Spleen (tissue), 11 donors: ENCODE results near the gene SIGLEC1. TPM values are rescaled to one million over a fixed set of nuclear protein-coding genes. Genes with fewer than 3 reads are reported as not detected.

ENCODE experiments used
- DNase-seq: peaks from one replicate; pipeline ENCODE4 v3.0.0-alpha.2; 2020
- H3K27ac ChIP-seq, 8 donors: fragments of 200-600 bp; sonication (generic) in 7 of 8; 1 replicate in 4 of 8; 2 replicates in 4 of 8; pipeline versions ENCODE4 v1.5.0 to v1.8.0; 2016 to 2021; ENCODE audit warnings: inconsistent platforms in 4 of 8, mild to moderate bottlenecking in 4 of 8, moderate library complexity in 1 of 8
- H3K27me3 ChIP-seq, 7 donors: fragments of 200-600 bp; sonication (generic) in 6 of 7; replicated peaks in 1 of 7; 1 replicate in 4 of 7; 2 replicates in 3 of 7; pipeline versions ENCODE4 v1.5.0 to v1.8.0; 2016 to 2021; ENCODE audit warnings: inconsistent platforms in 3 of 7, mild to moderate bottlenecking in 1 of 7
- H3K36me3 ChIP-seq, 6 donors: fragments of 200-600 bp; sonication (generic) in 5 of 6; 1 replicate in 4 of 6; 2 replicates in 2 of 6; pipeline versions ENCODE4 v1.5.0 to v1.8.0; 2016 to 2021; ENCODE audit warnings: inconsistent platforms in 2 of 6
- H3K4me1 ChIP-seq, 6 donors: fragments of 200-600 bp; sonication (generic) in 5 of 6; 1 replicate in 3 of 6; 2 replicates in 3 of 6; pipeline versions ENCODE4 v1.5.0 to v1.8.0; 2016 to 2021; ENCODE audit warnings: inconsistent platforms in 3 of 6
- H3K4me3 ChIP-seq, 8 donors: fragments of 200-600 bp; sonication (generic) in 7 of 8; 1 replicate in 4 of 8; 2 replicates in 4 of 8; pipeline versions ENCODE4 v1.5.0 to v1.8.0; 2016 to 2021; ENCODE audit warnings: inconsistent platforms in 4 of 8, mild to moderate bottlenecking in 4 of 8, moderate library complexity in 2 of 8
- H3K9me3 ChIP-seq, 8 donors: fragments of 200-600 bp; sonication (generic) in 7 of 8; 1 replicate in 4 of 8; 2 replicates in 4 of 8; pipeline versions ENCODE4 v1.5.0 to v1.8.0; 2016 to 2021; ENCODE audit warnings: inconsistent platforms in 4 of 8
- POLR2A ChIP-seq, 3 donors: fragments of 450-650 bp; IDR thresholded peaks; one replicate each; pipeline ENCODE4 v1.5.1; 2017; ENCODE audit warnings: antibody characterized with exemption in 3 of 3, mild to moderate bottlenecking in 1 of 3
- POLR2AphosphoS5 ChIP-seq, 3 donors: sonication (generic); formaldehyde crosslinking; IDR thresholded peaks; one replicate each; pipeline ENCODE4 v1.5.1; 2017; ENCODE audit warnings: antibody characterized with exemption in 3 of 3
- WGBS, 5 donors: extraction: QIAGEN DNeasy Blood & Tissue Kit in 3 of 5; methylation state at CpG; one replicate each; pipeline versions ENCODE4 v1.1.5 to v1.1.7; 2013 to 2018; 5-methylcytosine and 5-hydroxymethylcytosine counted together
- intact Hi-C: fragments of 100-400 bp; cut with DNase I; formaldehyde crosslinking; loops from one replicate; pipeline ENCODE4 v1.15.0; 2023; ENCODE audit warnings: low total_unique reads
- polyA plus RNA-seq, 3 donors: library from polyadenylated mRNA; stranded (reverse); fragments of 200-250 nt; gene quantifications; one replicate each; pipeline ENCODE4 v1.2.1, GENCODE V29; 2013
- total RNA-seq, 7 donors: library from RNA; depleted of rRNA in 3 of 7; stranded (reverse); fragments of >200 nt in 3 of 7; fragmentation: NEBNext Ultra II Directional in 4 of 7; extraction: Animal tissue kit (Norgen Biotek cat#: 25700) in 4 of 7; gene quantifications; one replicate each; pipeline versions ENCODE4 v1.1.0 to v1.2.1, GENCODE V29; 2016 to 2021
- TF ChIP-seq, protein P1 (sequence below), 11 experiments: fragments of 200-600 bp in 7 of 11; fragments of 450-650 bp in 4 of 11; sonication (generic) in 4 of 11; IDR thresholded peaks in 8 of 11; conservative IDR thresholded peaks in 3 of 11; 1 replicate in 7 of 11; 2 replicates in 4 of 11; pipeline versions ENCODE4 v1.4.0 to v1.8.0; 2016 to 2021; ENCODE audit warnings: antibody characterized with exemption in 11 of 11, inconsistent platforms in 4 of 11, mild to moderate bottlenecking in 1 of 11
- donor health status: healthy with polysubstance abuse.
- donor health status: DM: no; HTN: no; CAD: no; lungs with moderate emphysema.
- donor health status: DM: no; HTN: no; CAD: no.
- donor health status: Bipolar disorder and iron deficiency.
- donor health status: healthy.
- donor health status: DM: no; HTN: no; CAD: no.
- donor health status: DM: yes; HTN: yes; CAD: no.

The SIGLEC1 gene
- total and polyA plus RNA-seq, 10 donors, result 3.0 to 50.2 (median 14.9) TPM

- peaks cover 0 to 6% (median 0%) of the 10 kb centered on the region in 7 donors for H3K27me3 ChIP-seq
- H3K4me1 ChIP-seq, result no peaks in the 10 kb centered on the region
- intact Hi-C loops, result no loop called here
- no peaks in the 10 kb centered on the region for H3K9me3 ChIP-seq
- TF ChIP-seq POLR2AphosphoS5 (IDR thresholded peaks at IDR 0.05), result no peak
- TF ChIP-seq, protein P1, sequence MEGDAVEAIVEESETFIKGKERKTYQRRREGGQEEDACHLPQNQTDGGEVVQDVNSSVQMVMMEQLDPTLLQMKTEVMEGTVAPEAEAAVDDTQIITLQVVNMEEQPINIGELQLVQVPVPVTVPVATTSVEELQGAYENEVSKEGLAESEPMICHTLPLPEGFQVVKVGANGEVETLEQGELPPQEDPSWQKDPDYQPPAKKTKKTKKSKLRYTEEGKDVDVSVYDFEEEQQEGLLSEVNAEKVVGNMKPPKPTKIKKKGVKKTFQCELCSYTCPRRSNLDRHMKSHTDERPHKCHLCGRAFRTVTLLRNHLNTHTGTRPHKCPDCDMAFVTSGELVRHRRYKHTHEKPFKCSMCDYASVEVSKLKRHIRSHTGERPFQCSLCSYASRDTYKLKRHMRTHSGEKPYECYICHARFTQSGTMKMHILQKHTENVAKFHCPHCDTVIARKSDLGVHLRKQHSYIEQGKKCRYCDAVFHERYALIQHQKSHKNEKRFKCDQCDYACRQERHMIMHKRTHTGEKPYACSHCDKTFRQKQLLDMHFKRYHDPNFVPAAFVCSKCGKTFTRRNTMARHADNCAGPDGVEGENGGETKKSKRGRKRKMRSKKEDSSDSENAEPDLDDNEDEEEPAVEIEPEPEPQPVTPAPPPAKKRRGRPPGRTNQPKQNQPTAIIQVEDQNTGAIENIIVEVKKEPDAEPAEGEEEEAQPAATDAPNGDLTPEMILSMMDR (IDR thresholded peaks at IDR 0.05 in 8 of 11, conservative IDR thresholded peaks at IDR 0.05 in 3 of 11), result no peak
- 81 to 96% (median 92%) methylated on average over 9 to 11 of the region's 11 CpGs for WGBS, 5 donors
- H3K36me3 ChIP-seq, result peaks cover 0 to 14% (median 0%) of the 10 kb centered on the region in 6 donors
- no peak overlapping the region for H3K4me3 ChIP-seq
- no peak overlapping the region for H3K27ac ChIP-seq
- peak; percentile 36 for DNase-seq
Observed at GRCh38 chr20:3702611-3703391, 9.6 kb downstream of the SIGLEC1 start.

DNA sequence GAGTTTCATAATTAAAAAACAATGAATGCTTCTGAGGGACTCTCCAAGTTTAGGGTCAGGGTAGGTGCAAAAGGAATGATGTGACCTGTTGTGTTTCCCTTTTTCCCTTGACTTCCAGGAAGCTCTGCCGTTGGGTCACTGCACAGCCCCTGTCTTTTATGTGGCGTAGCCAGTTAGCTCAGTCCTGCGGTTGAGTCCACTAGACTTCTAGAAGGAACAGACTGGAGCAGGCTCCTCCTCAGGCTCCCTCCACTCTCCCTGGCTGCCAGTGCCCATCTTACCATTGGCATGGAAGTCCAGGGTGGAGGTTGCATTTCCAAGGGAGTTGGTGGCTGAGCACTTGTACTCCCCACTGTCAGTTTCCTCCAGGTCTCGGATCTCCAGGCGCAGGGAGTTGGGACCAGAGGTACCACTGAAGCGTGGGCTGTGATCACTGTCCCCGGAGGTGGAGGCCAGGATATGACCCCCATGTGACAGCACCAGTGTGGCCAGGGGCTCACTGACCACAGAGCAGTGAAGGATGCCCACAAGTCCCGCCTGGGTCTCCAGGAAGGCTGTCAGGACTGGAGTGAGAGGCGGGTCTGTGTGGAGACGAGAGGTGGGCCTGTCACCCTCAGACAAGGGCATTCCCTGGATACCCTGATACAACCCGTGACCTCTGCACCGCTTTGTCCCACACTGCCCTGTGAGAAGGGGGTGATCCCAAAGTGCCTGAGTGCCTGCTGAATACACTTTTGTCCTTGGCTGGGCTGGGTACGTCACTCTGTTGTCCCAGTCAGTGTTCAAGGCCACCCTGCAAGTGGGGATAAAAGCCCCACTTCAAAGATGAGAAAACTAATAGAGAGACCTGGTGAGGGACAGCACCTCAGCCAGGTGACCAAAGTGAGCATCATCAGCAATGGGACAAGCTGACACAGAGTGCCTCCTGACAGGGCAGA, 11.1 kb downstream of the SIGLEC1 start:
- Histone ChIP-seq H3K4me1 (no peaks in the 10 kb centered on the region), H3K9me3 (peaks cover 0 to 6% (median 3%) of the 10 kb centered on the region in 8 donors), H3K36me3 (peaks cover 0 to 14% (median 0%) of the 10 kb centered on the region in 6 donors), H3K4me3 (no peak overlapping the region), H3K27ac (no peak overlapping the region), H3K27me3 (peaks cover 0 to 6% (median 0%) of the 10 kb centered on the region in 7 donors)
- WGBS, 5 donors, result 77 to 88% (median 87%) methylated on average over 12 to 13 of the region's 13 CpGs
- intact Hi-C loops, result no loop called here
- no peak for TF ChIP-seq POLR2AphosphoS5 (IDR thresholded peaks at IDR 0.05)
- DNase-seq, result peak; percentile 31

DNA sequence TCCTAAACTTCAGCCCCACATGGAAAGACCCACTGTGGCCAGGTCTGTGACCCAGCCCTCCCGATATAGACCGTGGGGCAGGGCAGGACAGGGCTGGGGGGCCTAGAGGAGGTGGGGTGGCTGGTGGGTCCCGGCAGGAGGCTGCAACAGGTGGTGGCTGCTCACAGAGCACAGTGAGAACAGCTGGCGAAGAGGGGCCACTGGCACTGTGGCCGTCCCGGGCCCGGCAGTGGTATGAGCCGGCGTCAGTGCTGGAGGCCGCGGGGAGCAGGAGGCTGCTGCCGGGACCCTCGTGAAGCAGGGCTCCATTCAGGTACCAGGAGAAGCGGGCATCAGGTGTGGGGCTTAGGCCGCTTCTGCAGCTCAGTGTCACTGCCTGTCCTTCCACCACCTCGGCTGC, 13.4 kb downstream of the SIGLEC1 start:
- Histone ChIP-seq H3K27ac (no peak overlapping the region), H3K27me3 (peaks cover 0 to 6% (median 0%) of the 10 kb centered on the region in 7 donors), H3K4me3 (no peak overlapping the region), H3K36me3 (peaks cover 0 to 22% (median 0%) of the 10 kb centered on the region in 6 donors), H3K9me3 (peaks cover 0 to 9% (median 6%) of the 10 kb centered on the region in 8 donors), H3K4me1 (no peaks in the 10 kb centered on the region)
- intact Hi-C loops, result no loop called here
- TF ChIP-seq POLR2A (IDR thresholded peaks at IDR 0.05), result no peak
- no peak for TF ChIP-seq POLR2AphosphoS5 (IDR thresholded peaks at IDR 0.05)
- TF ChIP-seq, protein P1 (IDR thresholded peaks at IDR 0.05 in 8 of 11, conservative IDR thresholded peaks at IDR 0.05 in 3 of 11), result no peak
- DNase-seq, result peak; percentile 58
- 82 to 93% (median 85%) methylated on average over 7 to 16 of the region's 16 CpGs for WGBS, 5 donors

- peak; percentile 64 for DNase-seq
- peaks cover 0 to 21% (median 0%) of the 10 kb centered on the region in 6 donors for H3K36me3 ChIP-seq
- whole genome bisulfite sequencing, 5 donors, result 71 to 93% (median 87%) methylated on average over 4 to 6 of the region's 6 CpGs; no CpG with 5 or more reads in 1 of the 5 donors
- no peak overlapping the region for H3K4me3 ChIP-seq
- H3K27ac ChIP-seq, result no peak overlapping the region
- no peak for TF ChIP-seq POLR2AphosphoS5 (IDR thresholded peaks at IDR 0.05)
- peaks cover 0 to 9% (median 6%) of the 10 kb centered on the region in 8 donors for H3K9me3 ChIP-seq
- intact Hi-C loops, result no loop called here
- no peaks in the 10 kb centered on the region for H3K4me1 ChIP-seq
- H3K27me3 ChIP-seq, result peaks cover 0 to 3% (median 0%) of the 10 kb centered on the region in 7 donors
Observed at GRCh38 chr20:3698591-3699001, 13.8 kb downstream of the SIGLEC1 start.
